ENCODE measurements around the gene COASY.

DNA sequence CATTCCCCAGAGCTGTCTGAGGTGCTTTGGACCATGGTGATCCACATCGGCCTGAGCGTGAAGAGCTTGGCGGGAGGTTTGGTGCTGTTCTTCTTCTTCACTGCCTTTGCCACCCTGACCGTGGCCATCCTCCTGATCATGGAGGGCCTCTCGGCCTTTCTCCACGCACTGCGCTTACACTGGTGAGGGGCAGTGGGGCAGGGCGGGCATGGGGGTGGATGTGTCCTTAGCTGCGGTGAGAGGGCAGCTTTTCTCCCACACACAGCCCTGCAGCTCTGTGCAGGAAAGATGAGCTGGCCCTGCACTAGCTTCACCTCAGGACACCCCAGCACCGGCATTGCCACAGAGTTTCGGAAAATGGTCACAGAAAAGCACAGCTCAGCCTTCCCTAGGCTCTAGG, 47.7 kb upstream of the COASY start:
- no peak for TF ChIP-seq EP300 (IDR thresholded peaks at IDR 0.05)
- TF ChIP-seq, protein P1, sequence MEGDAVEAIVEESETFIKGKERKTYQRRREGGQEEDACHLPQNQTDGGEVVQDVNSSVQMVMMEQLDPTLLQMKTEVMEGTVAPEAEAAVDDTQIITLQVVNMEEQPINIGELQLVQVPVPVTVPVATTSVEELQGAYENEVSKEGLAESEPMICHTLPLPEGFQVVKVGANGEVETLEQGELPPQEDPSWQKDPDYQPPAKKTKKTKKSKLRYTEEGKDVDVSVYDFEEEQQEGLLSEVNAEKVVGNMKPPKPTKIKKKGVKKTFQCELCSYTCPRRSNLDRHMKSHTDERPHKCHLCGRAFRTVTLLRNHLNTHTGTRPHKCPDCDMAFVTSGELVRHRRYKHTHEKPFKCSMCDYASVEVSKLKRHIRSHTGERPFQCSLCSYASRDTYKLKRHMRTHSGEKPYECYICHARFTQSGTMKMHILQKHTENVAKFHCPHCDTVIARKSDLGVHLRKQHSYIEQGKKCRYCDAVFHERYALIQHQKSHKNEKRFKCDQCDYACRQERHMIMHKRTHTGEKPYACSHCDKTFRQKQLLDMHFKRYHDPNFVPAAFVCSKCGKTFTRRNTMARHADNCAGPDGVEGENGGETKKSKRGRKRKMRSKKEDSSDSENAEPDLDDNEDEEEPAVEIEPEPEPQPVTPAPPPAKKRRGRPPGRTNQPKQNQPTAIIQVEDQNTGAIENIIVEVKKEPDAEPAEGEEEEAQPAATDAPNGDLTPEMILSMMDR (IDR thresholded peaks at IDR 0.05), result no peak
